ENCODE measurements around the gene KRT32.

The KRT32 gene

GRCh38 chr17:41444186-41444585 is 23.0 kb downstream of the KRT32 start:
- TF ChIP-seq RAD21 (IDR thresholded peaks at IDR 0.05; ENCODE audit: low read depth): no peak
- TF ChIP-seq TEAD4 (IDR thresholded peaks at IDR 0.05): no peak
- TF ChIP-seq CREB1 (IDR thresholded peaks at IDR 0.05; ENCODE audit: low read depth): no peak
- no peak for TF ChIP-seq NFIC (IDR thresholded peaks at IDR 0.05)
- no peak for TF ChIP-seq USF1 (IDR thresholded peaks at IDR 0.05)

GRCh38 chr17:41442739-41443138 is 24.4 kb downstream of the KRT32 start:
- no peak for TF ChIP-seq ZBTB7A (IDR thresholded peaks at IDR 0.05; ENCODE audit: low read depth)
- no peak for TF ChIP-seq FOXM1 (IDR thresholded peaks at IDR 0.05; ENCODE audit: borderline replicate concordance, low read depth)
- TF ChIP-seq USF1 (IDR thresholded peaks at IDR 0.05): no peak
- TF ChIP-seq EP300 (IDR thresholded peaks at IDR 0.05; ENCODE audit: borderline replicate concordance): no peak
- no peak for TF ChIP-seq TAF1 (IDR thresholded peaks at IDR 0.05; ENCODE audit: low read depth)
- TF ChIP-seq NFIC (IDR thresholded peaks at IDR 0.05): no peak
- no peak for TF ChIP-seq CEBPB (IDR thresholded peaks at IDR 0.05)
- TF ChIP-seq REST (IDR thresholded peaks at IDR 0.05; ENCODE audit: low read depth): no peak
- TF ChIP-seq TEAD4 (IDR thresholded peaks at IDR 0.05): no peak
- TF ChIP-seq EGR1 (IDR thresholded peaks at IDR 0.05): no peak
- TF ChIP-seq TCF12 (IDR thresholded peaks at IDR 0.05; ENCODE audit: low read depth): no peak
- TF ChIP-seq CREB1 (IDR thresholded peaks at IDR 0.05; ENCODE audit: low read depth): no peak
- no peak for TF ChIP-seq RAD21 (IDR thresholded peaks at IDR 0.05; ENCODE audit: low read depth)
- no peak for TF ChIP-seq MAX (IDR thresholded peaks at IDR 0.05)
- TF ChIP-seq YY1 (IDR thresholded peaks at IDR 0.05; ENCODE audit: low read depth): no peak

GRCh38 chr17:41440531-41441033 is 26.6 kb downstream of the KRT32 start, which contains the start of gene KRT38:
Gene KRT38 (minus strand): TSS chr17:41440983. CDS start chr17:41440921, 62 bp downstream.
- no peak for TF ChIP-seq FOXM1 (IDR thresholded peaks at IDR 0.05; ENCODE audit: borderline replicate concordance, low read depth)
- TF ChIP-seq EGR1 (IDR thresholded peaks at IDR 0.05): no peak
- no peak for TF ChIP-seq YY1 (IDR thresholded peaks at IDR 0.05; ENCODE audit: low read depth)
- TF ChIP-seq TCF12 (IDR thresholded peaks at IDR 0.05; ENCODE audit: low read depth): no peak
- TF ChIP-seq MAX (IDR thresholded peaks at IDR 0.05): no peak
- no peak for TF ChIP-seq TEAD4 (IDR thresholded peaks at IDR 0.05)
- TF ChIP-seq REST (IDR thresholded peaks at IDR 0.05; ENCODE audit: low read depth): no peak
- no peak for TF ChIP-seq CEBPB (IDR thresholded peaks at IDR 0.05)
- no peak for TF ChIP-seq RAD21 (IDR thresholded peaks at IDR 0.05; ENCODE audit: low read depth)
- no peak for TF ChIP-seq CREB1 (IDR thresholded peaks at IDR 0.05; ENCODE audit: low read depth)
- TF ChIP-seq ZBTB7A (IDR thresholded peaks at IDR 0.05; ENCODE audit: low read depth): no peak
- no peak for TF ChIP-seq NFIC (IDR thresholded peaks at IDR 0.05)
- no peak for TF ChIP-seq EP300 (IDR thresholded peaks at IDR 0.05; ENCODE audit: borderline replicate concordance)
- no peak for TF ChIP-seq USF1 (IDR thresholded peaks at IDR 0.05)
- TF ChIP-seq TAF1 (IDR thresholded peaks at IDR 0.05; ENCODE audit: low read depth): no peak

GRCh38 chr17:41439375-41439774 is 27.8 kb downstream of the KRT32 start:
- TF ChIP-seq CEBPB (IDR thresholded peaks at IDR 0.05): 0 out of 2 replicates have a peak, but pooled peaks have one; percentile 24
- no peak for TF ChIP-seq EP300 (IDR thresholded peaks at IDR 0.05; ENCODE audit: borderline replicate concordance)

GRCh38 chr17:41437769-41438168 is 29.4 kb downstream of the KRT32 start:
- no peak for TF ChIP-seq TEAD4 (IDR thresholded peaks at IDR 0.05)
- no peak for TF ChIP-seq EGR1 (IDR thresholded peaks at IDR 0.05)
- TF ChIP-seq RAD21 (IDR thresholded peaks at IDR 0.05; ENCODE audit: low read depth): no peak
- no peak for TF ChIP-seq FOXM1 (IDR thresholded peaks at IDR 0.05; ENCODE audit: borderline replicate concordance, low read depth)
- TF ChIP-seq CEBPB (IDR thresholded peaks at IDR 0.05): no peak
- no peak for TF ChIP-seq MAX (IDR thresholded peaks at IDR 0.05)
- no peak for TF ChIP-seq CREB1 (IDR thresholded peaks at IDR 0.05; ENCODE audit: low read depth)
- TF ChIP-seq EP300 (IDR thresholded peaks at IDR 0.05; ENCODE audit: borderline replicate concordance): no peak
- TF ChIP-seq YY1 (IDR thresholded peaks at IDR 0.05; ENCODE audit: low read depth): no peak
- TF ChIP-seq NFIC (IDR thresholded peaks at IDR 0.05): no peak
- TF ChIP-seq TCF12 (IDR thresholded peaks at IDR 0.05; ENCODE audit: low read depth): no peak
- no peak for TF ChIP-seq REST (IDR thresholded peaks at IDR 0.05; ENCODE audit: low read depth)
- no peak for TF ChIP-seq ZBTB7A (IDR thresholded peaks at IDR 0.05; ENCODE audit: low read depth)
- no peak for TF ChIP-seq TAF1 (IDR thresholded peaks at IDR 0.05; ENCODE audit: low read depth)
- no peak for TF ChIP-seq USF1 (IDR thresholded peaks at IDR 0.05)

Measured in Ishikawa (cell line).